ENCODE results near the gene RIOK1. TPM values are rescaled to one million over a fixed set of nuclear protein-coding genes. Genes with fewer than 3 reads are reported as not detected.
"Not testable (repeated sequence)": the region's sequence is repeated elsewhere in the genome, so short reads cannot be mapped to it uniquely, and the experiment has no call there.

The RIOK1 gene
- total RNA-seq, 1 experiment from 2014 or later = 56.5 TPM

- no peak overlapping the region for H3K27ac ChIP-seq (ENCODE audit: low read depth, low read length, poor library complexity, severe bottlenecking)
- no peaks in the 10 kb centered on the region for H3K27me3 ChIP-seq (replicated peaks; ENCODE audit: insufficient read depth, low read depth, low read length, poor library complexity)
- no peak for TF ChIP-seq EZH2 (IDR thresholded peaks at IDR 0.05; ENCODE audit: borderline replicate concordance, low read depth, low read length, poor library complexity, severe bottlenecking)
- no peak for TF ChIP-seq CTCF (conservative IDR thresholded peaks at IDR 0.05; ENCODE audit: low read depth, low read length)
- POLR2A ChIA-PET (ENCODE audit: low non-redundant PET) = no interaction called here
- no peaks in the 10 kb centered on the region for H3K9me3 ChIP-seq (ENCODE audit: low read depth, low read length, poor library complexity, severe bottlenecking)
- CTCF ChIA-PET = no interaction called here
- H3K36me3 ChIP-seq (ENCODE audit: insufficient read depth, low read length, poor library complexity, severe bottlenecking) = no peaks in the 10 kb centered on the region
- intact Hi-C loops (cut with micrococcal nuclease; ENCODE audit: unreplicated experiment) = no loop called here
- no peaks in the 10 kb centered on the region for H3K4me1 ChIP-seq (ENCODE audit: insufficient read depth, low read length, poor library complexity, severe bottlenecking)
- no peak overlapping the region for H3K4me3 ChIP-seq (ENCODE audit: low read depth, low read length, poor library complexity, severe bottlenecking)
- no peak for DNase-seq (ENCODE audit: low spot score)
- no TSS peak for BruUV-seq (replicated peaks)
These were observed 65.2 kb downstream of the RIOK1 start for GRCh38 chr6:7454696-7455358.

- intact Hi-C loops (cut with micrococcal nuclease; ENCODE audit: unreplicated experiment); POLR2A ChIA-PET (ENCODE audit: low non-redundant PET); BruUV-seq (replicated peaks); H3K9me3 ChIP-seq (ENCODE audit: low read depth, low read length, poor library complexity, severe bottlenecking); H3K4me3 ChIP-seq (ENCODE audit: low read depth, low read length, poor library complexity, severe bottlenecking); H3K27me3 ChIP-seq (replicated peaks; ENCODE audit: insufficient read depth, low read depth, low read length, poor library complexity); CTCF ChIA-PET; H3K36me3 ChIP-seq (ENCODE audit: insufficient read depth, low read length, poor library complexity, severe bottlenecking); DNase-seq (ENCODE audit: low spot score); H3K27ac ChIP-seq (ENCODE audit: low read depth, low read length, poor library complexity, severe bottlenecking); H3K4me1 ChIP-seq (ENCODE audit: insufficient read depth, low read length, poor library complexity, severe bottlenecking): not testable (repeated sequence)
These were observed 66.7 kb downstream of the RIOK1 start for GRCh38 chr6:7456302-7456701.

- Histone ChIP-seq H3K9me3 (ENCODE audit: low read depth, low read length, poor library complexity, severe bottlenecking) (no peaks in the 10 kb centered on the region), H3K4me1 (ENCODE audit: insufficient read depth, low read length, poor library complexity, severe bottlenecking) (no peaks in the 10 kb centered on the region), H3K36me3 (ENCODE audit: insufficient read depth, low read length, poor library complexity, severe bottlenecking) (no peaks in the 10 kb centered on the region), H3K27me3 (replicated peaks; ENCODE audit: insufficient read depth, low read depth, low read length, poor library complexity) (no peaks in the 10 kb centered on the region), H3K27ac (ENCODE audit: low read depth, low read length, poor library complexity, severe bottlenecking) (no peak overlapping the region), H3K4me3 (ENCODE audit: low read depth, low read length, poor library complexity, severe bottlenecking) (no peak overlapping the region)
- TF ChIP-seq EZH2 (IDR thresholded peaks at IDR 0.05; ENCODE audit: borderline replicate concordance, low read depth, low read length, poor library complexity, severe bottlenecking) (no peak), CTCF (conservative IDR thresholded peaks at IDR 0.05; ENCODE audit: low read depth, low read length) (no peak)
- POLR2A ChIA-PET (ENCODE audit: low non-redundant PET) = no interaction called here
- BruUV-seq (replicated peaks) = no TSS peak
- intact Hi-C loops (cut with micrococcal nuclease; ENCODE audit: unreplicated experiment) = no loop called here
- no peak for DNase-seq (ENCODE audit: low spot score)
- CTCF ChIA-PET = no interaction called here
These were observed 71.8 kb downstream of the RIOK1 start for GRCh38 chr6:7461416-7461815.

- Histone ChIP-seq H3K27ac (ENCODE audit: low read depth, low read length, poor library complexity, severe bottlenecking) (no peak overlapping the region), H3K4me1 (ENCODE audit: insufficient read depth, low read length, poor library complexity, severe bottlenecking) (no peaks in the 10 kb centered on the region), H3K4me3 (ENCODE audit: low read depth, low read length, poor library complexity, severe bottlenecking) (no peak overlapping the region), H3K27me3 (replicated peaks; ENCODE audit: insufficient read depth, low read depth, low read length, poor library complexity) (no peaks in the 10 kb centered on the region), H3K36me3 (ENCODE audit: insufficient read depth, low read length, poor library complexity, severe bottlenecking) (no peaks in the 10 kb centered on the region), H3K9me3 (ENCODE audit: low read depth, low read length, poor library complexity, severe bottlenecking) (no peaks in the 10 kb centered on the region)
- CTCF ChIA-PET = no interaction called here
- no peak for DNase-seq (ENCODE audit: low spot score)
- TF ChIP-seq EZH2 (IDR thresholded peaks at IDR 0.05; ENCODE audit: borderline replicate concordance, low read depth, low read length, poor library complexity, severe bottlenecking) = no peak
- POLR2A ChIA-PET (ENCODE audit: low non-redundant PET) = no interaction called here
- intact Hi-C loops (cut with micrococcal nuclease; ENCODE audit: unreplicated experiment) = no loop called here
- BruUV-seq (replicated peaks) = no TSS peak
These were observed 74.2 kb downstream of the RIOK1 start for GRCh38 chr6:7463785-7464184.
